Measurements from ENCODE around the gene OR10K2. TPM values are rescaled to one million over a fixed set of nuclear protein-coding genes. Genes with fewer than 3 reads are reported as not detected.
"Not testable (repeated sequence)": the region's sequence is repeated elsewhere in the genome, so short reads cannot be mapped to it uniquely, and the experiment has no call there.

The OR10K2 gene
- total RNA-seq, 2 donors from 2014 or later: not detected

DNA sequence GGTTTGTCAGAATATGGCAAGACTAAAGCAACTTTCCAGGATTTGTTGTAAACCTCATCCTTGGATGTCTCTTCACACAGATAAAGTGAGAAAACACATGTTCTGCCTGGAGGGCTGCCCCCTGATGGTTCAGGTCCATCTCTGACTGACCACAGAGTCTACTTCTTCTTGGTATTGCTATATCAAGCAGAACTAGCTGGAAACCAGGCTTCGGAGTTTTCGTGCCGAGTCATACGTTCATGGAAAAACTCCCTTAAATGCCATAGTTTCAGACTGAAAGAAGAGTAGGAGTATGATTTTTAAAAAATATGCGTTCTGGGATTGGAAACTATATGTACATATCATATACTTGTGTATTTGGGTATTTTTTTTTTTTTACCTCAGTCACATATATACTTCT, 32.6 kb downstream of the OR10K2 start:
- ATAC-seq (no peak), DNase-seq (ENCODE audit: low spot score in 2 of 2) (no peak)
- Mint-ChIP-seq H3K36me3 (no peaks in the 10 kb centered on the region), H3K9me3 (no peaks in the 10 kb centered on the region), H3K27ac (no peak overlapping the region)

DNA sequence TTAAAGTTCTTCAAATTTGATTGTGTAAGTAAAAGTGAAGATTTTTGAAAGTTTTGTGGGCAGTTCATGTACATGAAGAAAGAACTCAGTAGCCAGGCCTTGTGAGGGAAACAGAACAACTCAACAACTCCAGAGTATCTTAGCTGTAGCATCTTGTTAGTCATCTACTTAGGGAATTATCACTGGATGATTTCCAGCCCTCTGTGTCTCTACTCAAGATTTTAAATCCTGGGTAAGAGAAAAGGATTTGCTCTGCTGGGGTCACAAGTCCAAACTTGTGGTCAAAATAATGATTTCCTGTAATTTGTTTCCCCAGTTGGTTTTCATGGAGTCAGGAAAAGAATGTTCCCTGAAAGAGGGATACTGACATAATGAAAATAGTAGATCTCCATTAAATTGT, 34.9 kb downstream of the OR10K2 start:
- Mint-ChIP-seq H3K9me3 (no peaks in the 10 kb centered on the region), H3K36me3 (peaks cover 0 to 5% of the 10 kb centered on the region in 2 donors), H3K27ac (no peak overlapping the region)
- ATAC-seq (no peak), DNase-seq (ENCODE audit: low spot score in 2 of 2) (no peak)

DNA sequence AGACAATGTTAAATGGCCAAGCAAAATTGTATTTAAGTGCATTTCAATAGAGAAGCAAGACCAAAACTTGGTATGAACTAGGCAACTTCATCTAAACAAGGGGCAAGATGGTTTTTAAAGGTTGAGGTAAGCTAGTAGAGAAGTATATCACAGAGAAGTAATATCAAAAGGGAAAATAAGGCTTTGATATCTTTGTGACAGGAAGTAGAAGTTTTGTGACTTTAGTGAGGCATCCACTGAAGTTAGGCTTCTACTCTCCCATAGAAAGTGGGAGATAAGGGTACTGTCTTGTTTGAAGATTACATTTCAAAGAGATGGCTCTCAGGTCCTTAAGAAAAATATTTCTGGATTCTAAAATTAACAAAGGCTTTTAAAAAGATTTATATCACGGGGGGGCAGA, 35.7 kb downstream of the OR10K2 start:
- Mint-ChIP-seq H3K9me3 (no peaks in the 10 kb centered on the region), H3K27ac (no peak overlapping the region), H3K36me3 (peaks cover 0 to 5% of the 10 kb centered on the region in 2 donors)
- DNase-seq (ENCODE audit: low spot score in 2 of 2) (no peak), ATAC-seq (no peak)

DNA sequence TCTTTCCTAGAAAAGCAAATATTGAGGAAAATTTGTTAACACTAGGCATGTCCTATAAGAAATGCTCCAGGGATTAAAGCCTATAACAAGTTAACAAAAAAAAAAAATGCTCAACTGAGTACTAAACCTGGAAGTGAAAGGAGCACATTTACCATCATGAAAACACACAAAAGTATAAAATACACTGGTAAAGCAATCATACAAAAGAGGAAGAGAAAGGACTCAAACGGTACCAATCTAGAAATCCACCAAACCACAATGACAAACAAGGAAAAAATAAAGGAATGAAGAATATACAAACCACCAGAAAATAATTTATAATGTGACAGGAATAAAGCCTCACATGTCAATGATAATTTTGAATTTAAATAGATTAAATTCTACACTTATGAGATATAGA, 51.2 kb downstream of the OR10K2 start:
- Mint-ChIP-seq H3K27ac (no peak overlapping the region), H3K36me3 (peaks cover 0 to 21% of the 10 kb centered on the region in 2 donors)
- ATAC-seq: no peak

DNA sequence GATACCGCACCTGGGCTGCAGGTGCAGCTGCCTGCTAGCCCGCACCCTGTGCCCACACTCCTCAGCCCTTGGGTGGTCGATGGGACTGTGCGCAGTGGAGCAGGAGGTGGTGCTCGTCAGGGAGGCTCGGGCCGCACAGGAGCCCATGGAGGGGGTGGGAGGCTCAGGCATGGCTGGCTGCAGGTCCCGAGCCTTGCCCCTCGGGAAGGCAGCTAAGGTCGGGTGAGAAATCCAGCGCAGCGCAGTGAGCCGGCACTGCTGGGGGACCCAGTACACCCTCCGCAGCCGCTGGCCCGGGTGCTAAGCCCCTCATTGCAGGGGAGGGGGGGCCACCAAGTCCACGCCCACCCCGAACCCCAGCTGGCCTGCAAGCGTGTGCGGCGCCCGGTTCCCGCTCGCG, 51.9 kb downstream of the OR10K2 start:
- not testable (repeated sequence) for DNase-seq (ENCODE audit: low spot score in 2 of 2); ATAC-seq; H3K27ac Mint-ChIP-seq
- H3K9me3 Mint-ChIP-seq: peaks cover 13 to 18% of the 10 kb centered on the region in 2 donors
- H3K36me3 Mint-ChIP-seq: peaks cover 0 to 21% of the 10 kb centered on the region in 2 donors

More for the DNA sequence above, 51.2 kb downstream of the OR10K2 start:
- no peak for DNase-seq (ENCODE audit: low spot score in 2 of 2)
- peaks cover 13 to 18% of the 10 kb centered on the region in 2 donors for H3K9me3 Mint-ChIP-seq

DNA sequence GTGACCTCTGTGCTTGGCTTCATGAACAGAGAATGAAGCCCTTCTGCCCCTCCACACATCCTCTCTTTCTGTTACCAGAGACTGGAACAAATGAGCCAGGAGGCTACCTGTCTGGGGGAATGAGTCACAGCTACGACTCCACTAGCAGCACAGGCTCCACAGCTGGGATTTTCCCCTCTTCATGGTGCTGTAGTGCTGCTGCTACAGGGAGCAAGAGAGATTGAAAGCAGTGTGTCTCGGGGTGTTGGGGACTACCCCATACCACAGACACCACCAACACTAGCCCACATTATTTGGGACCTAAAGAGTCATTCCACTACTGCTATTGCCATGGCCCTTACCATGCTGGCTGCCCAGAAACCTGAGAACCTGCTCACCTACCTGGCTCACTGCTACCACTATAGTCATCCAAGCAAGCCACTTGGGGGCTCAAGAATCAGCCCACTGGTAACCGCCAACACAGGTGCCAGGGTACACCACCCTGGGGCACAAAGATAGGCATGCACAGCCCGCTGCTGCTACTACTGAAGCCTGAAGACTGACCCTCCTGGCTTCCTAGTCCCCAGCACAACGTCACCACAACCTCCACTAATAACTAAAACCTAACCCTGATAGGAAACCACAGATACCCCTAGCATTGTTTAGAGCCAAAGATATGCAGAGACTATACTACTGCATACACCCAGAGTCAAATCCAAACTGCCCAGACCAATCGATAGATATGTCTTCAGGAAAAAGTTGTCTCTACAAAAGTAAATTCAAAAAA, 54.7 kb downstream of the OR10K2 start:
- no peak overlapping the region for H3K27ac Mint-ChIP-seq
- ATAC-seq (peak; percentile 99 to 100), DNase-seq (ENCODE audit: low spot score in 2 of 2) (peak; percentile 40 to 69)
- peaks cover 15 to 20% of the 10 kb centered on the region in 2 donors for H3K9me3 Mint-ChIP-seq
- H3K36me3 Mint-ChIP-seq: peaks cover 0 to 25% of the 10 kb centered on the region in 2 donors

Other genes starting within 250 kb of the OR10K2 start
- not detected for gene CD1D, start 245.3 kb downstream of the OR10K2 start, total RNA-seq
- under 1 TPM in 1 of 2 donors, not detected in 1; 0.12 TPM for gene CD1A, start 171.8 kb downstream of the OR10K2 start, total RNA-seq
- gene CD1C, start 136.3 kb downstream of the OR10K2 start, total RNA-seq: under 1 TPM; 0.23 to 0.46 TPM
- gene CD1B, start 94.7 kb downstream of the OR10K2 start, total RNA-seq: not detected
- gene CD1E, start 72.3 kb downstream of the OR10K2 start, total RNA-seq: not detected
- gene OR10T2, start 26.8 kb downstream of the OR10K2 start, total RNA-seq: not detected
- gene OR10K1, start 35.6 kb upstream of the OR10K2 start, total RNA-seq: not detected
- not detected for gene OR10R2, start 46.0 kb upstream of the OR10K2 start, total RNA-seq
- not detected for gene OR6Y1, start 128.2 kb upstream of the OR10K2 start, total RNA-seq
- gene OR6P1, start 144.3 kb upstream of the OR10K2 start, total RNA-seq: not detected
- gene OR10X1, start 153.7 kb upstream of the OR10K2 start, total RNA-seq: not detected
- not detected for gene OR10Z1, start 179.0 kb upstream of the OR10K2 start, total RNA-seq